HepG2 (cell line): ENCODE results near the gene TPO. TPM values are rescaled to one million over a fixed set of nuclear protein-coding genes. Genes with fewer than 3 reads are reported as not detected.
A peak's percentile ranks its signal among the peaks of the same experiment; 100 is the strongest.

Source experiments
- ATAC-seq: fragments of 200-7000 bp; cut with Tn5 transposase; 3 replicates; pipeline ENCODE4 v1.9.1; 2020; ENCODE audit warnings: mild to moderate bottlenecking, moderate library complexity
- BruUV-seq: library from RNA; stranded (reverse); fragments of 400-500 nt; replicated peaks from 2 replicates; lab custom pipeline; 2021; lab: Mats Ljungman, UMichigan
- CTCF ChIA-PET: fragments of 300-600 bp; formaldehyde crosslinking; extraction: SDS; loops from one replicate; lab custom pipeline; 2021; ENCODE audit warnings: low total read pairs, inconsistent platforms, low intra/inter-chr PET ratio; lab: Yijun Ruan, JAX
- POLR2A ChIA-PET: fragments of 350-600 bp; sonication (Branson Sonifier 250); formaldehyde crosslinking; loops from one replicate; lab custom pipeline; 2020; ENCODE audit warnings: antibody characterized with exemption, inconsistent platforms; lab: Yijun Ruan, JAX
- DNase-seq: peaks from one replicate; pipeline ENCODE4 v3.0.0-alpha.2; 2015; ENCODE audit warnings: low spot score
- FAIRE-seq: peaks from 3 replicates; lab custom pipeline; 2011; peaks lifted over from hg19 to GRCh38; lab: Jason Lieb, UNC
- H2AFZ ChIP-seq: one replicate; pipeline ENCODE4 v1.6.1; 2011; ENCODE audit warnings: low read length, inconsistent platforms
- H3K27ac ChIP-seq: fragments of 300-600 bp; 3 replicates; pipeline ENCODE4 v1.8.0; 2011; ENCODE audit warnings: mixed run types, mild to moderate bottlenecking, mixed read lengths, low read length, inconsistent platforms; ENCODE audit not compliant: insufficient read depth; ENCODE audit errors: extremely low read length
- H3K27me3 ChIP-seq, 2 experiments: fragments of 200-600 bp in 1 of 2; 2 replicates in 1 of 2; 3 replicates in 1 of 2; pipeline versions ENCODE4 v1.6.0 to v1.8.0; 2011; ENCODE audit warnings: low read length in 2 of 2, mild to moderate bottlenecking in 2 of 2, moderate library complexity in 2 of 2, inconsistent platforms in 1 of 2; ENCODE audit not compliant: insufficient read depth in 2 of 2, control insufficient read depth in 1 of 2
- H3K36me3 ChIP-seq, 2 experiments: fragments of 200-600 bp in 1 of 2; replicated peaks in 1 of 2; 2 replicates in 1 of 2; 3 replicates in 1 of 2; pipeline versions ENCODE4 v1.5.1 to v1.8.0; 2011; ENCODE audit warnings: low read length in 2 of 2, inconsistent platforms in 1 of 2; ENCODE audit not compliant: insufficient read depth in 2 of 2, control insufficient read depth in 1 of 2
- H3K4me1 ChIP-seq: 2 replicates; pipeline ENCODE4 v1.5.1; 2012; ENCODE audit warnings: low read length, inconsistent platforms; ENCODE audit not compliant: insufficient read depth
- H3K4me2 ChIP-seq: 2 replicates; pipeline ENCODE4 v1.6.0; 2011; ENCODE audit warnings: low read depth, low read length, inconsistent platforms
- H3K4me3 ChIP-seq, 3 experiments: fragments of 200-600 bp in 1 of 3; sonication (generic), shearing (Covaris generic) in 1 of 3; replicated peaks in 1 of 3; 2 replicates each; pipeline ENCODE4 v1.5.1; 2011 to 2016; ENCODE audit warnings: low read length in 3 of 3, inconsistent platforms in 2 of 3, low read depth in 2 of 3, mild to moderate bottlenecking in 2 of 3, control low read depth in 1 of 3, mixed read lengths in 1 of 3; ENCODE audit not compliant: insufficient read depth in 1 of 3
- H3K79me2 ChIP-seq: one replicate; pipeline ENCODE4 v1.6.1; 2011; ENCODE audit warnings: low read length, inconsistent platforms; ENCODE audit not compliant: insufficient read depth
- H3K9ac ChIP-seq: 2 replicates; pipeline ENCODE4 v1.6.0; 2011; ENCODE audit warnings: mild to moderate bottlenecking, low read depth, low read length, inconsistent platforms; ENCODE audit not compliant: insufficient read depth
- H3K9me3 ChIP-seq: 2 replicates; pipeline ENCODE4 v1.5.1; 2012; ENCODE audit warnings: mild to moderate bottlenecking, low read length
- H4K20me1 ChIP-seq: 2 replicates; pipeline ENCODE4 v1.6.0; 2011; ENCODE audit warnings: inconsistent platforms, mild to moderate bottlenecking, low read length, moderate library complexity; ENCODE audit not compliant: insufficient read depth
- CREB3 ChIP-seq: sonication (generic); formaldehyde crosslinking; IDR thresholded peaks from 2 replicates; pipeline ENCODE4 v1.5.0; 2020; ENCODE audit warnings: missing genetic modification reagents
- MEIS1 ChIP-seq: sonication (generic); formaldehyde crosslinking; IDR thresholded peaks from 2 replicates; pipeline ENCODE4 v1.9.0; 2021; ENCODE audit warnings: mild to moderate bottlenecking, missing genetic modification reagents, moderate library complexity, borderline replicate concordance
- MIER3 ChIP-seq: IDR thresholded peaks from 2 replicates; pipeline ENCODE4 v1.6.1; 2016; ENCODE audit warnings: missing compliant biosample characterization, borderline replicate concordance
- MLLT10 ChIP-seq: sonication (generic); formaldehyde crosslinking; IDR thresholded peaks from 2 replicates; pipeline ENCODE4 v1.4.0; 2020; ENCODE audit warnings: missing genetic modification reagents
- PBX3 ChIP-seq: sonication (generic); formaldehyde crosslinking; IDR thresholded peaks from 2 replicates; pipeline ENCODE4 v1.8.1; 2023; ENCODE audit warnings: missing genetic modification reagents, inconsistent platforms, borderline replicate concordance
- PREB ChIP-seq: sonication (generic); formaldehyde crosslinking; IDR thresholded peaks from 2 replicates; pipeline ENCODE4 v1.4.0; 2020; ENCODE audit warnings: missing genetic modification reagents
- RBAK ChIP-seq: sonication (generic); formaldehyde crosslinking; IDR thresholded peaks from 2 replicates; pipeline ENCODE4 v1.5.1; 2020; ENCODE audit warnings: mild to moderate bottlenecking, missing genetic modification reagents
- SMAD3 ChIP-seq: sonication (generic); formaldehyde crosslinking; IDR thresholded peaks from 2 replicates; pipeline ENCODE4 v1.4.0; 2020; ENCODE audit warnings: missing genetic modification reagents
- TCF12 ChIP-seq, 2 experiments: fragments of 450-650 bp in 1 of 2; sonication (generic) in 1 of 2; formaldehyde crosslinking in 1 of 2; IDR thresholded peaks; 2 replicates each; pipeline versions ENCODE4 v1.6.1 to v1.8.0; 2017 to 2022; ENCODE audit warnings: antibody characterized with exemption in 1 of 2, mild to moderate bottlenecking in 1 of 2, missing genetic modification reagents in 1 of 2, moderate library complexity in 1 of 2
- ZIK1 ChIP-seq: sonication (generic); formaldehyde crosslinking; IDR thresholded peaks from 2 replicates; pipeline ENCODE4 v1.5.0; 2020; ENCODE audit warnings: mild to moderate bottlenecking, low read depth, missing genetic modification reagents, borderline replicate concordance
- ZNF430 ChIP-seq: sonication (generic); formaldehyde crosslinking; IDR thresholded peaks from 2 replicates; pipeline ENCODE4 v1.9.0; 2021; ENCODE audit warnings: mild to moderate bottlenecking, missing genetic modification reagents
- ZNF574 ChIP-seq: sonication (generic); formaldehyde crosslinking; IDR thresholded peaks from 2 replicates; pipeline ENCODE4 v1.4.0; 2020; ENCODE audit warnings: missing genetic modification reagents
- ZSCAN31 ChIP-seq: sonication (generic); formaldehyde crosslinking; IDR thresholded peaks from 2 replicates; pipeline ENCODE4 v1.5.0; 2020; ENCODE audit warnings: low read depth, mild to moderate bottlenecking, missing genetic modification reagents
- WGBS: methylation state at CpG from one replicate; pipeline ENCODE4 v1.1.6; 2017; ENCODE audit warnings: low lambda C conversion rate; 5-methylcytosine and 5-hydroxymethylcytosine counted together
- in situ Hi-C: cut with HindIII; loops from 2 replicates; pipeline ENCODE4 v1.10.0; 2017; ENCODE audit warnings: low pct_unique_long_range_greater_than_20kb; ENCODE audit not compliant: extremely low pct_ligation_motif_present
- intact Hi-C: fragments of 100-400 bp; cut with micrococcal nuclease; formaldehyde crosslinking; loops from one replicate; pipeline ENCODE4 v1.10.0; 2022; ENCODE audit not compliant: unreplicated experiment
- polyA plus RNA-seq, 8 experiments: library from polyadenylated mRNA; depleted of rRNA in 3 of 8; stranded (reverse) in 7 of 8; unstranded in 1 of 8; fragments of >200 nt; fragmentation: Illumina TruSeq in 4 of 8; extraction: Trizol in 4 of 8; gene quantifications; 2 replicates each; pipeline versions ENCODE4 v1.2.1 to v1.2.3, GENCODE V29; 2011 to 2016; ENCODE audit warnings: low read depth in 4 of 8, missing spikeins in 1 of 8, mixed read lengths in 1 of 8; ENCODE audit not compliant: insufficient read depth in 1 of 8
- total RNA-seq, 5 experiments: library from RNA; depleted of rRNA; stranded (reverse); fragments of >200 nt; fragmentation: Illumina TruSeq; extraction: Trizol; gene quantifications; 2 replicates each; pipeline ENCODE4 v1.2.3, GENCODE V29; 2016; ENCODE audit warnings: low read depth in 1 of 5

TPO gene
- total and polyA plus RNA-seq, 2 of the 13 experiments (the other 11 are each of a cell fraction or from before 2014, with no cell fraction given), result not detected

GRCh38 chr2:1375794-1376193 lies 37.5 kb upstream of the TPO start (continued):
- TF ChIP-seq PBX3 (CRISPR knock-in tag), result no peak
- TF ChIP-seq ZSCAN31, result no peak
- TF ChIP-seq ZIK1 (CRISPR knock-in tag), result no peak
- no peak for TF ChIP-seq CREB3

- Histone ChIP-seq H3K36me3 (no peaks in the 10 kb centered on the region), H3K27me3 (peaks cover 12 to 60% of the 10 kb centered on the region in 2 experiments), H3K9ac (no peak overlapping the region), H3K27ac (no peak overlapping the region), H2AFZ (no peak overlapping the region), H3K79me2 (no peaks in the 10 kb centered on the region), H3K4me3 (no peak overlapping the region), H3K9me3 (no peaks in the 10 kb centered on the region), H4K20me1 (no peaks in the 10 kb centered on the region), H3K4me2 (no peak overlapping the region), H3K4me1 (no peaks in the 10 kb centered on the region)
- in situ Hi-C loops, result no loop called here
- ATAC-seq, result peak; percentile 33; the same call in 2 of the 3 replicates
- no peak for FAIRE-seq
- WGBS, result 0% methylated on average over 3 of the region's 6 CpGs
- ChIA-PET CTCF (no interaction called here), POLR2A (no interaction called here)
- no TSS peak for BruUV-seq
- no peak for DNase-seq
- intact Hi-C loops, result no loop called here
- no peak for TF ChIP-seq ZNF574 (CRISPR knock-in tag)
- TF ChIP-seq TCF12 (IDR thresholded peaks at IDR 0.05), result no peak
- TF ChIP-seq TCF12 (CRISPR knock-in tag; IDR thresholded peaks at IDR 0.05), result no peak
- TF ChIP-seq MIER3 (CRISPR knock-in tag), result no peak
- TF ChIP-seq RBAK (CRISPR knock-in tag), result no peak
- TF ChIP-seq ZNF430 (CRISPR knock-in tag), result no peak
- TF ChIP-seq SMAD3 (CRISPR knock-in tag), result no peak
- TF ChIP-seq PREB (CRISPR knock-in tag), result no peak
- no peak for TF ChIP-seq MLLT10
- no peak for TF ChIP-seq MEIS1 (CRISPR knock-in tag)
Measured at GRCh38 chr2:1377473-1377872, 35.8 kb upstream of the TPO start.
